K562 (cell line): ENCODE measurements around the gene IL12B.

Source experiments
- MTA1 ChIP-seq: fragments of 450-650 bp; IDR thresholded peaks from 2 replicates; pipeline ENCODE4 v1.6.1; 2017; ENCODE audit warnings: borderline replicate concordance
- MXI1 ChIP-seq: IDR thresholded peaks from 2 replicates; pipeline ENCODE4 v1.6.1; 2011; ENCODE audit warnings: low read depth, mild to moderate bottlenecking, improper control_type of control experiment, low read length
- NBN ChIP-seq: fragments of 450-650 bp; IDR thresholded peaks from 2 replicates; pipeline ENCODE4 v1.6.1; 2016; ENCODE audit warnings: low read depth, mild to moderate bottlenecking
- NR1H2 ChIP-seq: sonication (generic); formaldehyde crosslinking; IDR thresholded peaks from 2 replicates; pipeline ENCODE4 v1.4.0; 2020; ENCODE audit warnings: mild to moderate bottlenecking, missing genetic modification reagents
- RAD21 ChIP-seq, 2 experiments: fragments of 250-450 bp in 1 of 2; fragments of 450-650 bp in 1 of 2; sonication (Bioruptor Pico) in 1 of 2; formaldehyde crosslinking in 1 of 2; IDR thresholded peaks in 1 of 2; conservative IDR thresholded peaks in 1 of 2; 2 replicates each; pipeline versions ENCODE4 v1.4.0 to v1.8.0; 2020 to 2022; ENCODE audit warnings: mild to moderate bottlenecking in 2 of 2, moderate library complexity in 1 of 2
- SMC3 ChIP-seq: conservative IDR thresholded peaks from 2 replicates; pipeline ENCODE4 v1.6.1; 2011; ENCODE audit warnings: low read depth, low read length, improper control_type of control experiment; ENCODE audit not compliant: insufficient read depth
- ZKSCAN3 ChIP-seq: fragments of 250-450 bp; sonication (Bioruptor Pico); IDR thresholded peaks from 2 replicates; pipeline ENCODE4 v1.4.0; 2020
- ZKSCAN8 ChIP-seq: fragments of 200-800 bp; sonication (Bioruptor generic); IDR thresholded peaks from 2 replicates; pipeline ENCODE4 v1.6.1; 2016; ENCODE audit warnings: missing genetic modification characterization, missing compliant biosample characterization
- TF ChIP-seq, protein P1 (sequence below), 3 experiments: IDR thresholded peaks in 2 of 3; conservative IDR thresholded peaks in 1 of 3; 2 replicates each; pipeline ENCODE4 v1.5.1; 2011 to 2012; ENCODE audit warnings: low read length in 3 of 3, mild to moderate bottlenecking in 3 of 3, control low read depth in 2 of 3, improper control_type of control experiment in 1 of 3, inconsistent platforms in 1 of 3, low read depth in 1 of 3, mixed read lengths in 1 of 3, moderate library complexity in 1 of 3; ENCODE audit not compliant: insufficient read depth in 2 of 3
- TF ChIP-seq, protein P2 (sequence below): sonication (generic); formaldehyde crosslinking; IDR thresholded peaks from 2 replicates; pipeline ENCODE4 v1.8.1; 2023; ENCODE audit warnings: mild to moderate bottlenecking, missing genetic modification reagents
- TF ChIP-seq, protein P3 (sequence below): sonication (generic); formaldehyde crosslinking; IDR thresholded peaks from 2 replicates; pipeline ENCODE4 v1.8.1; 2023; ENCODE audit warnings: mild to moderate bottlenecking, missing genetic modification reagents, moderate library complexity

DNA sequence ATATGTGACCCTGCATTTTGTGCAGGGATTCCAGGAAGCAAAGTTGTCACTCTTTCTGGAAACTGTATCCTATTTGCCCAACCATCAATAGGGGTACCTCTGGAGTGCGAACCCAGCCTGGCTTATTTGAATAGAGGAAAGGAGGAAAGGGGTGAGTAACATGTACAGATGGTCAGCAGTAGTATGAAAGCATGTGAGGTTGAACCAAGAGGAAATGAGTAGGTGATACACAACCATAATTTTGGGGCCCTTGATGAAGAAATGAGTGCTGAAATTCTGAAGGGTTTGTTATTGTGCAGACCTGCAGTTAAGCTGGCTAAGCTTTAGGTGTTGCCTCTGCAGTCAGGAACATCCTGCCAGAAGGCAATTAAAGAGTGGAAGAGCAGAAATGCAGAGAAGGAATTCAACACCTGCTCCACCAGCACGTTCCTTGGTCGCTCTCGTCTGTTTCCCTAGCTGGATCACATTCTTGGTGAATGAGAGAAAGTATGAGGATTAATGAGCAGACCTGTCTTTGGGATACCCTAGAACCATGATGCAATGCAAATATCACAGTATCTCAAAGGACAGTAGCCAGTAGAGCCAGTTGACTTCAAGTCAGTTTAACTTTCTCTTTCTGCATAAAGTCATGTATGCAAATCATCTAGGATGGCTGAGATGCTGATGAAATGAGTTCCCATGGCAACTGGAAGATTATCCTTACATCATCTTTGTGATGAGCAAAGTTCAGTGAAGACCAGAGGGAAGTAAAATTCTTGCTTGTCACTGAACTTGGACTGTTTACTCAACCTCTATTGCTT lies 13.2 kb upstream of the IL12B start:
- TF ChIP-seq ZKSCAN8 (CRISPR knock-in tag), result no peak
- TF ChIP-seq ZKSCAN3 (CRISPR knock-in tag), result no peak
- TF ChIP-seq NR1H2 (CRISPR knock-in tag), result no peak
- TF ChIP-seq SMC3, result no peak
- TF ChIP-seq NBN, result no peak
- TF ChIP-seq, protein P1, sequence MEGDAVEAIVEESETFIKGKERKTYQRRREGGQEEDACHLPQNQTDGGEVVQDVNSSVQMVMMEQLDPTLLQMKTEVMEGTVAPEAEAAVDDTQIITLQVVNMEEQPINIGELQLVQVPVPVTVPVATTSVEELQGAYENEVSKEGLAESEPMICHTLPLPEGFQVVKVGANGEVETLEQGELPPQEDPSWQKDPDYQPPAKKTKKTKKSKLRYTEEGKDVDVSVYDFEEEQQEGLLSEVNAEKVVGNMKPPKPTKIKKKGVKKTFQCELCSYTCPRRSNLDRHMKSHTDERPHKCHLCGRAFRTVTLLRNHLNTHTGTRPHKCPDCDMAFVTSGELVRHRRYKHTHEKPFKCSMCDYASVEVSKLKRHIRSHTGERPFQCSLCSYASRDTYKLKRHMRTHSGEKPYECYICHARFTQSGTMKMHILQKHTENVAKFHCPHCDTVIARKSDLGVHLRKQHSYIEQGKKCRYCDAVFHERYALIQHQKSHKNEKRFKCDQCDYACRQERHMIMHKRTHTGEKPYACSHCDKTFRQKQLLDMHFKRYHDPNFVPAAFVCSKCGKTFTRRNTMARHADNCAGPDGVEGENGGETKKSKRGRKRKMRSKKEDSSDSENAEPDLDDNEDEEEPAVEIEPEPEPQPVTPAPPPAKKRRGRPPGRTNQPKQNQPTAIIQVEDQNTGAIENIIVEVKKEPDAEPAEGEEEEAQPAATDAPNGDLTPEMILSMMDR (IDR thresholded peaks at IDR 0.05 in 2 of 3, conservative IDR thresholded peaks at IDR 0.05 in 1 of 3; ENCODE audit: insufficient read depth in 2 of 3, low read depth in 1 of 3, low read length in 3 of 3), result no peak
- TF ChIP-seq, protein P2, sequence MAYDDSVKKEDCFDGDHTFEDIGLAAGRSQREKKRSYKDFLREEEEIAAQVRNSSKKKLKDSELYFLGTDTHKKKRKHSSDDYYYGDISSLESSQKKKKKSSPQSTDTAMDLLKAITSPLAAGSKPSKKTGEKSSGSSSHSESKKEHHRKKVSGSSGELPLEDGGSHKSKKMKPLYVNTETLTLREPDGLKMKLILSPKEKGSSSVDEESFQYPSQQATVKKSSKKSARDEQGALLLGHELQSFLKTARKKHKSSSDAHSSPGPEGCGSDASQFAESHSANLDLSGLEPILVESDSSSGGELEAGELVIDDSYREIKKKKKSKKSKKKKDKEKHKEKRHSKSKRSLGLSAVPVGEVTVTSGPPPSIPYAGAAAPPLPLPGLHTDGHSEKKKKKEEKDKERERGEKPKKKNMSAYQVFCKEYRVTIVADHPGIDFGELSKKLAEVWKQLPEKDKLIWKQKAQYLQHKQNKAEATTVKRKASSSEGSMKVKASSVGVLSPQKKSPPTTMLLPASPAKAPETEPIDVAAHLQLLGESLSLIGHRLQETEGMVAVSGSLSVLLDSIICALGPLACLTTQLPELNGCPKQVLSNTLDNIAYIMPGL (CRISPR knock-in tag), result no peak
- no peak for TF ChIP-seq RAD21 (CRISPR knock-in tag; conservative IDR thresholded peaks at IDR 0.05 in 1 of 2, IDR thresholded peaks at IDR 0.05 in 1 of 2)
- TF ChIP-seq, protein P3, sequence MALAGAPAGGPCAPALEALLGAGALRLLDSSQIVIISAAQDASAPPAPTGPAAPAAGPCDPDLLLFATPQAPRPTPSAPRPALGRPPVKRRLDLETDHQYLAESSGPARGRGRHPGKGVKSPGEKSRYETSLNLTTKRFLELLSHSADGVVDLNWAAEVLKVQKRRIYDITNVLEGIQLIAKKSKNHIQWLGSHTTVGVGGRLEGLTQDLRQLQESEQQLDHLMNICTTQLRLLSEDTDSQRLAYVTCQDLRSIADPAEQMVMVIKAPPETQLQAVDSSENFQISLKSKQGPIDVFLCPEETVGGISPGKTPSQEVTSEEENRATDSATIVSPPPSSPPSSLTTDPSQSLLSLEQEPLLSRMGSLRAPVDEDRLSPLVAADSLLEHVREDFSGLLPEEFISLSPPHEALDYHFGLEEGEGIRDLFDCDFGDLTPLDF, result no peak
- TF ChIP-seq MXI1, result no peak
- TF ChIP-seq MTA1, result no peak
